A673 (cell line): ENCODE results near the gene ACAP2.

Experiments used
- EZH2 ChIP-seq: fragments of 200-600 bp; sonication (generic); IDR thresholded peaks from 2 replicates; pipeline ENCODE4 v1.6.1; 2017; ENCODE audit warnings: borderline replicate concordance, low read depth, mild to moderate bottlenecking, mixed read lengths, antibody characterized with exemption, low read length; ENCODE audit not compliant: poor library complexity, severe bottlenecking
- TF ChIP-seq, protein P1 (sequence below): fragments of 300-800, 200-600 bp; sonication (generic); conservative IDR thresholded peaks from 2 replicates; pipeline ENCODE4 v1.5.1; 2017; ENCODE audit warnings: low read depth, mild to moderate bottlenecking, antibody characterized with exemption, low read length, moderate library complexity, mixed read lengths

DNA sequence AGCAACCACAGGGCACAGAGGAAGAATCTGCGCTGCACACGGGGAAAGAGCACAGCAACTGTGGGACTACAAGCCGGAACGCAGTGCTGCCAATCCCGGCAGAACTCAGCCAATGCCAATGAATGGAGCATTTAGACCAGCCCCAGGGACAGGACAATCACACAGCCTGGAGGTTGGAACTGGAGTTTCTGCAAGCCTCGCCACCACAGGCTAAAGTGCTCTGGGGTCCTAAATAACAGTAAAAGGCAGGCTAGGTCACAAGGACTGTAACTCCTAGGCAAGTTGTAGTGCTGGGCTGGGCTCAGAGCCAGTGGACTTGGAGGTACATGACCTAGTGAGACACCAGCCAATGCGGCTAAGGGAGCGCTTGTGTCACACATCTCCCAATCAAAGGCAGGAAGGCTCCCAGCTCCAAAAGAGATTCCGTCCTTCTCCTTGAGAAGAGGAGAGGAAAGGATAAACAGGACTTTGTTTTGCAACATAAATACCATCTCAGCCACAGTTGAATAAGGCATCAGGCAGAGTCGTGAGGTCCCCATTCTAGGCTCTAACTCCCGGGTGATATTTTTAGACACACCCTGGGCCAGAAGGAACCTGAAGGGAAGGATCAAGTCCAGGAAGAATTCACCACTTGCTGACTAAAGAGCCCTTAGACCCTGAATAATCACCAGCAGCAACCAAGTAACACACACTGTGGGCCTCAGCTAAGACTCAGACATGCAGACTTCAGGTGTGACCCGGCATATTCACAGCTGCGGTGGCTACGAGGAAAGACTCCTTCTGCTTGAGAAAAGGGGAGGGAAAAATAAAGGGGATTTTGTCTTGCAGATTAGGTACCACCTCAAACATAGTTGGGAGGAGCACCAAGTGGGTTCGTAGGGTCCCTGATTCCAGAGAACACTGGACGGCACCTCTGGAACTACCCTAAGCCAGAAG, 86.4 kb downstream of the ACAP2 start:
- TF ChIP-seq, protein P1, sequence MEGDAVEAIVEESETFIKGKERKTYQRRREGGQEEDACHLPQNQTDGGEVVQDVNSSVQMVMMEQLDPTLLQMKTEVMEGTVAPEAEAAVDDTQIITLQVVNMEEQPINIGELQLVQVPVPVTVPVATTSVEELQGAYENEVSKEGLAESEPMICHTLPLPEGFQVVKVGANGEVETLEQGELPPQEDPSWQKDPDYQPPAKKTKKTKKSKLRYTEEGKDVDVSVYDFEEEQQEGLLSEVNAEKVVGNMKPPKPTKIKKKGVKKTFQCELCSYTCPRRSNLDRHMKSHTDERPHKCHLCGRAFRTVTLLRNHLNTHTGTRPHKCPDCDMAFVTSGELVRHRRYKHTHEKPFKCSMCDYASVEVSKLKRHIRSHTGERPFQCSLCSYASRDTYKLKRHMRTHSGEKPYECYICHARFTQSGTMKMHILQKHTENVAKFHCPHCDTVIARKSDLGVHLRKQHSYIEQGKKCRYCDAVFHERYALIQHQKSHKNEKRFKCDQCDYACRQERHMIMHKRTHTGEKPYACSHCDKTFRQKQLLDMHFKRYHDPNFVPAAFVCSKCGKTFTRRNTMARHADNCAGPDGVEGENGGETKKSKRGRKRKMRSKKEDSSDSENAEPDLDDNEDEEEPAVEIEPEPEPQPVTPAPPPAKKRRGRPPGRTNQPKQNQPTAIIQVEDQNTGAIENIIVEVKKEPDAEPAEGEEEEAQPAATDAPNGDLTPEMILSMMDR, result no peak
- TF ChIP-seq EZH2, result no peak
